ENCODE results near the gene LRRC72.

LRRC72 gene

GRCh38 chr7:16564023-16564380, 37.4 kb downstream of the LRRC72 start:
- peaks cover 4% of the 10 kb centered on the region for H3K27me3 Mint-ChIP-seq (ENCODE audit: low read depth, poor library complexity)
- H3K9me3 Mint-ChIP-seq: no peaks in the 10 kb centered on the region
- no peak for DNase-seq
- H3K4me3 Mint-ChIP-seq: no peak overlapping the region
- no peaks in the 10 kb centered on the region for H3K36me3 Mint-ChIP-seq (ENCODE audit: low read depth)
- H3K4me1 Mint-ChIP-seq: peaks cover 5% of the 10 kb centered on the region
- TF ChIP-seq, protein P1, sequence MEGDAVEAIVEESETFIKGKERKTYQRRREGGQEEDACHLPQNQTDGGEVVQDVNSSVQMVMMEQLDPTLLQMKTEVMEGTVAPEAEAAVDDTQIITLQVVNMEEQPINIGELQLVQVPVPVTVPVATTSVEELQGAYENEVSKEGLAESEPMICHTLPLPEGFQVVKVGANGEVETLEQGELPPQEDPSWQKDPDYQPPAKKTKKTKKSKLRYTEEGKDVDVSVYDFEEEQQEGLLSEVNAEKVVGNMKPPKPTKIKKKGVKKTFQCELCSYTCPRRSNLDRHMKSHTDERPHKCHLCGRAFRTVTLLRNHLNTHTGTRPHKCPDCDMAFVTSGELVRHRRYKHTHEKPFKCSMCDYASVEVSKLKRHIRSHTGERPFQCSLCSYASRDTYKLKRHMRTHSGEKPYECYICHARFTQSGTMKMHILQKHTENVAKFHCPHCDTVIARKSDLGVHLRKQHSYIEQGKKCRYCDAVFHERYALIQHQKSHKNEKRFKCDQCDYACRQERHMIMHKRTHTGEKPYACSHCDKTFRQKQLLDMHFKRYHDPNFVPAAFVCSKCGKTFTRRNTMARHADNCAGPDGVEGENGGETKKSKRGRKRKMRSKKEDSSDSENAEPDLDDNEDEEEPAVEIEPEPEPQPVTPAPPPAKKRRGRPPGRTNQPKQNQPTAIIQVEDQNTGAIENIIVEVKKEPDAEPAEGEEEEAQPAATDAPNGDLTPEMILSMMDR (IDR thresholded peaks at IDR 0.05): no peak
- H3K27ac Mint-ChIP-seq: no peak overlapping the region

GRCh38 chr7:16564909-16565426, 38.3 kb downstream of the LRRC72 start:
- TF ChIP-seq, protein P1 (IDR thresholded peaks at IDR 0.05): peak; percentile 81
- Mint-ChIP-seq H3K4me3 (no peak overlapping the region), H3K36me3 (ENCODE audit: low read depth) (no peaks in the 10 kb centered on the region), H3K4me1 (peaks cover 5% of the 10 kb centered on the region), H3K9me3 (no peaks in the 10 kb centered on the region), H3K27me3 (ENCODE audit: low read depth, poor library complexity) (peaks cover 4% of the 10 kb centered on the region), H3K27ac (no peak overlapping the region)
- DNase-seq: peak; percentile 17

- H3K4me3 Mint-ChIP-seq: no peak overlapping the region
- TF ChIP-seq, protein P1 (IDR thresholded peaks at IDR 0.05): no peak
- no peaks in the 10 kb centered on the region for H3K4me1 Mint-ChIP-seq
- no peaks in the 10 kb centered on the region for H3K27me3 Mint-ChIP-seq (ENCODE audit: low read depth, poor library complexity)
- no peaks in the 10 kb centered on the region for H3K36me3 Mint-ChIP-seq (ENCODE audit: low read depth)
- peaks cover 15% of the 10 kb centered on the region for H3K9me3 Mint-ChIP-seq
- no peak overlapping the region for H3K27ac Mint-ChIP-seq
- DNase-seq: no peak
Measured at GRCh38 chr7:16571941-16572340, 45.3 kb downstream of the LRRC72 start.

DNA sequence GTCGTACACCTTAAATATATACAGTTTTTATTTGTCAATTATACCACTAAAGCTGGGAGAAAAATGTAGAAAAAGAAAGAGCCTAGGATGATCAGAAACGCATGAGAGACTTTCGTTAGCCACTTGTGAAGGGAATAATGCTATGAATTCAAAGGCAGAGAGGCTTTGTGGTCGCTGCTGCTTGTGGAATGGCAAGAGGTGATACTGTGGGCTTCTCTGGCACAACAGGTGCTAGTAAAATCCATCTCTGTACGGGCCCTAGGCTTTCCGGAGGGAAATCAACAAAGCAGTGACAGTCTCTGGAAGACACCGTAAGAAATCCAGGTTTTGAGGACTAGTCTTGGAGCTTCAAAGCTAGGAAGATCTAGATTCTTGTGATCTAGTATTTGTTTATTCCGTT, 52.6 kb downstream of the LRRC72 start:
- H3K27ac Mint-ChIP-seq: no peak overlapping the region
- TF ChIP-seq, protein P1 (IDR thresholded peaks at IDR 0.05): no peak
- H3K4me1 Mint-ChIP-seq: no peaks in the 10 kb centered on the region
- H3K36me3 Mint-ChIP-seq (ENCODE audit: low read depth): no peaks in the 10 kb centered on the region
- no peak overlapping the region for H3K4me3 Mint-ChIP-seq
- H3K9me3 Mint-ChIP-seq: no peaks in the 10 kb centered on the region
- H3K27me3 Mint-ChIP-seq (ENCODE audit: low read depth, poor library complexity): no peaks in the 10 kb centered on the region
- DNase-seq: no peak

DNA sequence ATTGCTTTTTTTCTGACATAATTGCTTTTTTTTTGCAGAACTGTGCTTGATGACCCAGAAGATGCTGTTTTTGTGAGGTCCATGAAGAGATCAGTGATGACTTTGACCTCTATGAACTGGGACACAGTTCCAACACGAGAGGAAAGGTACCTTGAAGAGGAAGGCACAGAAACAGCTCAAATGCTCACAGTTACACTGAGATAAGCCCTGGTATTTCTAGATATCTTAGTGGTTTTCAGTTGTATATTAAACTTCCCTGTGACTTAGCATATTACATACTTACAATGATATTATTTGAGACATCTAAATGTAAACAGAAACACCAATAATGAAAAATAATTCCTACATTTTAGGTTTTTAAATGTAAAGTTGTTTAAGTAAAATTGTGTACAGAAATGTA, 54.7 kb downstream of the LRRC72 start:
- H3K36me3 Mint-ChIP-seq (ENCODE audit: low read depth): peaks cover 5% of the 10 kb centered on the region
- no peaks in the 10 kb centered on the region for H3K4me1 Mint-ChIP-seq
- no peaks in the 10 kb centered on the region for H3K27me3 Mint-ChIP-seq (ENCODE audit: low read depth, poor library complexity)
- TF ChIP-seq, protein P1 (IDR thresholded peaks at IDR 0.05): no peak
- no peak for DNase-seq
- H3K9me3 Mint-ChIP-seq: peaks cover 5% of the 10 kb centered on the region
- no peak overlapping the region for H3K27ac Mint-ChIP-seq
- H3K4me3 Mint-ChIP-seq: no peak overlapping the region

DNA sequence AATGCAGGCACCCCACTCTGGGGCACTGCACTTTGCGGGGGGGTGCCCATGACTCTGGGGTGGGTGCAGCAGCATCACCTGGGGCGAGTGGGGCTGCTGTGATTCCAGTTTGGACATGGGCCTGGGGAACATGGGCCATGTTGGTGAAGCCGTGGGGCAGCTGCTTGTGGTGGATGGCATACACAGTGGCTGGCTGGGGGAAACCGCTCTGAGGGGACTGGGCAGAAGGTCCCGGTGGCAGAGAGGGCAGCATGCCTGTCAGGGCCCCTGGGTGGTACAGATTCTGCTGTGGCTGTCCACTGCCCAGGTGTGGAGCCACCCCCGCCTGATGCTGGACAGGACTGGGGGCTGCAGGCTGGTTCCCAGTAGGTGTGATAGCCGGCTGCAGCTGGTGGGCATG, 57.2 kb downstream of the LRRC72 start:
- H3K4me3 Mint-ChIP-seq: no peak overlapping the region
- peaks cover 6% of the 10 kb centered on the region for H3K4me1 Mint-ChIP-seq
- DNase-seq: no peak
- H3K27ac Mint-ChIP-seq: no peak overlapping the region
- TF ChIP-seq, protein P1 (IDR thresholded peaks at IDR 0.05): no peak
- H3K36me3 Mint-ChIP-seq (ENCODE audit: low read depth): peaks cover 5% of the 10 kb centered on the region
- no peaks in the 10 kb centered on the region for H3K27me3 Mint-ChIP-seq (ENCODE audit: low read depth, poor library complexity)
- H3K9me3 Mint-ChIP-seq: peaks cover 5% of the 10 kb centered on the region
